Left ventricle myocardium superior (tissue), 1 donor: ENCODE results near the gene KRTAP6-3. TPM values are rescaled to one million over a fixed set of nuclear protein-coding genes. Genes with fewer than 3 reads are reported as not detected.

Experiments
- ATAC-seq: fragments of 200-7000 bp; cut with Tn5 transposase; one replicate; pipeline ENCODE4 v1.9.1; 2020; ENCODE audit warnings: mild to moderate bottlenecking, moderate library complexity
- DNase-seq: peaks from one replicate; pipeline ENCODE4 v3.0.0-alpha.2; 2020
- intact Hi-C: fragments of 100-400 bp; cut with micrococcal nuclease; formaldehyde crosslinking; loops from one replicate; pipeline ENCODE4 v1.11.0; 2022
- total RNA-seq: library from RNA; stranded (reverse); fragmentation: NEBNext Ultra II Directional; extraction: Animal tissue kit (Norgen Biotek cat#: 25700); gene quantifications from one replicate; pipeline ENCODE4 v1.2.1, GENCODE V29; 2021
- donor health status: DM: no; HTN: yes; CAD: no; lungs with severe emphysema.

Gene KRTAP6-3
- total RNA-seq, 1 donor from 2014 or later, result not detected

DNA sequence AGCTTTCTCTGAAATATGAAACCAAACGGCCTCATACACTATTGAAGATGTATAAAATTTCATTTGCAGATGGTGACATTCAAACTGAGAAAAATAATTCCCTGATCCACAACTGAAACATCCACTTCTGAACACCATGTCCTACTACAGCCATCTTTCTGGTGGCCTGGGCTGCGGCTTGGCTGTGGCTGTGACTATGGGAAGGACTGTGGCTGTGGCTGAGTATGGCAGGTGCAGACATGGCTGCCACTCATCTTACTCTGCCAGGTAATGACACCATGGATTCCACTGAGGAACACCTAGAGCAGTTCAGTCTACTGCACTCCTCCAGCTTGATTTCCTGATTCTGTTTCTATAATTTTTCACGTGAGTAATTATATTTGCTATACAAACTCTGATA is 28.3 kb downstream of the KRTAP6-3 start, which contains the start of gene KRTAP20-4:
KRTAP20-4 (plus strand) TSS at position 106 of the 400 bp plus-strand sequence.
- ATAC-seq (no peak), DNase-seq (no peak)
- intact Hi-C loops, result no loop called here

DNA sequence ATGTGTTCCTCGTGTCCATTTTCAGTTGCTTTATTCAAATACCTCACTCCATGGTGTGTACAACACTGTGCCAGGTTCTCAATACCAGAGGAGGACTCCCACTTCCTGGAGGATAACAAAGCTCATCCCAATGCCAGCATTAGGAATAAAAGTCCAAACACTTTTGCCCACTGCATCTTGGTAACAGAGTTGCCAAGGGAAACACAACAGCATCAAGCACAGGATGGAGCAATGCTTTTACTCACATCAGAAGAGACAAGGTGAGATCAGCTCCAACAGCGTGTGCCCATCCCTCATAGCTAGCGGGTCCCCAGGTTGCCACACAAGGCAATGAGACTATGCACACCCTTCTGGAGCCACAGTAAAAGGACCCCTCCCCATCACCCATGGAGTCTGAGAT is 31.1 kb downstream of the KRTAP6-3 start:
- ATAC-seq, result no peak
- intact Hi-C loops, result no loop called here
- no peak for DNase-seq

DNA sequence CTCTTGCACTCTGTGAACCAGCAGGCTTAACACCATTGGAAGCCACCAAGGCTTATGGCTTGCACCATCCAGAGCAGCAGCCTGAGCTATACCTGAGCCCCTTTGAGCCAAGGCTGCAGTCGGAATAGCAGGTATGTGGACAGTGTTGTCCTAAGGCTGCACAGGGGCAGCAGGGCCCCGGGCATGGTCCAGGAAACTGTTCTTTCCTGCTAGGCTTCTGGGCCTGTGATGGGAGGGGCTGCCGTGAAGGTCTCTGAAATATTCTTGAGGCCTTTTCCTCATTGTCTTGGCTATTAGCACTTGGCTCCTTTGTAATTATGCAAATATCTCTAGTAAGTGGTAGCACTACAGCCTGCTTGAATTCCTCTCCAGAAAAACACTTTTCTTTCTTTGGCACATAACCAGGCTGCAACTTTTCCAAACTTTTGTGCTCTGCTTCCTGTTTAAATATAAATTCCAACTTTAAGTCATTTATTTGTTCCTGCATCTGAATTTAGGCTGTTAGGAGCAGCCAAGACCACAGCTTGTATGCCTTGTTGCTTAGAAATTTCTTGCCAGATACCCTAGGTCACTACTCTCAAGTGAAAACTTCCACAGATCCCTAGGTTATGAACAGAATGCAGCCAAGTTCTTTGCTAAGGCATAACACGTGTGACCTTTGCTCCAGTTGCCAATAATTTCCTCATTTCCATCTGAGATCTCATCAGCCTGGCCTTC is 33.4 kb downstream of the KRTAP6-3 start:
- ATAC-seq (no peak), DNase-seq (no peak)
- intact Hi-C loops, result no loop called here

DNA sequence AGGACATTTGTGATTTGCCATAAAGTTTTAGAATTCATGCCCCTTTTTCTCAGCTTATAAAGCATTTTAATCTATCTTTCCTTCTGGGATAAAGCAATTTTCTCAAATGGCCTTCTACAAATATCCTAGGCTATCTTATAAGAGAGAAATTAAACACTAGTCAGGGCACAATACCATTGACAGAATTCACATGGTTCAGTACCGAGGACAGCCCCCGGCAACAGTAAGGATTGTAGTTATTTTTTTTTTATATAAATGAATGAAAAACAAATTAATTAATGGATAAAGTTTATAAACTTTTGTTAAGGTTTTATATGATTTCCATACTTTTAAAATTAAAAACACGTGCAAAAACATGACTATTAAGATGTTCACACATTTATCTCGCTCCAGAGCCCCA is 35.9 kb downstream of the KRTAP6-3 start:
- DNase-seq (no peak), ATAC-seq (no peak)
- intact Hi-C loops, result no loop called here

DNA sequence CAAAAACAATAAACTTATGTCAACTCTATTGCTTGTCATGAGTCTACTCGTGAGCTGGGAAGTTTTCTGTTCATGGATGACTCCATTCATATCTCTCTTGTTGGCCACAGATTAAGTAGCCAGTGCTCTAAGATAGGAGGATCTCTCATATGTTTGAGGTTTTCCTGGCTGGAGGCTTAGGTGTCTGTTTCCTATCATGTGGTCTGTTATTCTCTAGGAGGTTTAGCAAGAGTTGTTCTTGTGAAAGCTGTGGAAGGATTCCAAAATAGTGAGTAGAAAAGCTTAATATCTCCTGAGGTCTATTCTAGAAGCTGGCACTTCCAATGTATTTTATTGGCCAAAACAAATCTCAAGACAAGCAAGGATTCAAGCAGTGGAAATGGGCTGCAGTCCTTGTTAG is 37.0 kb downstream of the KRTAP6-3 start:
- intact Hi-C loops, result no loop called here
- DNase-seq, result no peak
- no peak for ATAC-seq

GRCh38 chr21:30634906-30635305 is 42.7 kb downstream of the KRTAP6-3 start, which contains the start of gene KRTAP20-2:
KRTAP20-2 (plus strand) TSS chr21:30635206; CDS start chr21:30635264, 58 bp downstream.
- intact Hi-C loops, result no loop called here
- ATAC-seq (no peak), DNase-seq (no peak)

GRCh38 chr21:30638686-30639085 is 46.4 kb downstream of the KRTAP6-3 start:
- intact Hi-C loops, result no loop called here
- DNase-seq (no peak), ATAC-seq (no peak)

- no peak for ATAC-seq
- intact Hi-C loops, result no loop called here
- no peak for DNase-seq
Measured at GRCh38 chr21:30642564-30642963, 50.3 kb downstream of the KRTAP6-3 start, which contains the start of gene KRTAP20-3. KRTAP20-3 (plus strand) TSS chr21:30642864.

Other genes starting within 250 kb of the KRTAP6-3 start
- gene KRTAP23-1, start 243.8 kb upstream of the KRTAP6-3 start, total RNA-seq, result not detected
- not detected for gene KRTAP13-2, start 220.2 kb upstream of the KRTAP6-3 start, total RNA-seq
- gene KRTAP13-1, start 196.4 kb upstream of the KRTAP6-3 start, total RNA-seq, result not detected
- gene KRTAP13-3, start 166.5 kb upstream of the KRTAP6-3 start, total RNA-seq, result not detected
- gene KRTAP13-4, start 162.2 kb upstream of the KRTAP6-3 start, total RNA-seq, result not detected
- gene KRTAP15-1, start 152.2 kb upstream of the KRTAP6-3 start, total RNA-seq, result not detected
- not detected for gene KRTAP19-1, start 112.1 kb upstream of the KRTAP6-3 start, total RNA-seq
- not detected for gene KRTAP19-2, start 105.0 kb upstream of the KRTAP6-3 start, total RNA-seq
- gene KRTAP19-3, start 100.4 kb upstream of the KRTAP6-3 start, total RNA-seq, result not detected
- gene KRTAP19-4, start 95.3 kb upstream of the KRTAP6-3 start, total RNA-seq, result not detected
- not detected for gene KRTAP19-5, start 90.3 kb upstream of the KRTAP6-3 start, total RNA-seq
- gene KRTAP19-6, start 50.6 kb upstream of the KRTAP6-3 start, total RNA-seq, result not detected
- gene KRTAP19-7, start 31.1 kb upstream of the KRTAP6-3 start, total RNA-seq, result not detected
- not detected for gene KRTAP22-2, start 2.0 kb upstream of the KRTAP6-3 start, total RNA-seq
- not detected for gene KRTAP6-2, start 6.5 kb downstream of the KRTAP6-3 start, total RNA-seq
- not detected for gene KRTAP22-1, start 8.6 kb downstream of the KRTAP6-3 start, total RNA-seq
- gene KRTAP6-1, start 21.5 kb downstream of the KRTAP6-3 start, total RNA-seq, result not detected
- gene KRTAP20-1, start 24.0 kb downstream of the KRTAP6-3 start, total RNA-seq, result not detected
- not detected for gene KRTAP20-4, start 28.2 kb downstream of the KRTAP6-3 start, total RNA-seq
- gene KRTAP20-2, start 42.8 kb downstream of the KRTAP6-3 start, total RNA-seq, result not detected
- gene KRTAP20-3, start 50.4 kb downstream of the KRTAP6-3 start, total RNA-seq, result not detected
- not detected for gene KRTAP21-3, start 126.3 kb downstream of the KRTAP6-3 start, total RNA-seq
- gene KRTAP21-2, start 154.8 kb downstream of the KRTAP6-3 start, total RNA-seq, result not detected
- not detected for gene KRTAP21-1, start 163.0 kb downstream of the KRTAP6-3 start, total RNA-seq
- not detected for gene KRTAP8-1, start 220.8 kb downstream of the KRTAP6-3 start, total RNA-seq
- not detected for gene KRTAP7-1, start 237.3 kb downstream of the KRTAP6-3 start, total RNA-seq